ENCODE measurements around the gene ZSWIM7.
A peak's percentile ranks its signal among the peaks of the same experiment; 100 is the strongest.

ZSWIM7 gene

GRCh38 chr17:16019347-16019746 lies 19.8 kb upstream of the ZSWIM7 start:
- Histone ChIP-seq H3K36me3 (replicated peaks; ENCODE audit: insufficient read depth, low read length) (no peaks in the 10 kb centered on the region; the same call in 1 of the 2 replicates), H3K9me3 (replicated peaks; ENCODE audit: insufficient read depth, low read length) (no peaks in the 10 kb centered on the region)

GRCh38 chr17:16013943-16014407 lies 14.5 kb upstream of the ZSWIM7 start:
- no peaks in the 10 kb centered on the region for H3F3A ChIP-seq (ENCODE audit: insufficient read depth, low read length)
- H3K79me2 ChIP-seq (ENCODE audit: low read length) = peaks cover 51% of the 10 kb centered on the region
- H4K20me1 ChIP-seq (ENCODE audit: insufficient read depth, low read length) = 0 out of 2 replicates have a peak, but pooled peaks cover 8% of the 10 kb centered on the region
- H3K9me3 ChIP-seq (replicated peaks; ENCODE audit: insufficient read depth, low read length) = no peaks in the 10 kb centered on the region
- no peak for DNase-seq
- H3K4me3 ChIP-seq (ENCODE audit: low read length) = no peak overlapping the region
- no peak overlapping the region for H2AFZ ChIP-seq (ENCODE audit: low read length)
- H3K9ac ChIP-seq (ENCODE audit: low read length) = no peak overlapping the region
- no peak overlapping the region for H3K27ac ChIP-seq (ENCODE audit: low read length)
- no peak overlapping the region for H3K4me2 ChIP-seq (ENCODE audit: low read depth, low read length)
- no peaks in the 10 kb centered on the region for H3K27me3 ChIP-seq (replicated peaks; ENCODE audit: insufficient read depth, low read length)
- no peaks in the 10 kb centered on the region for H3K4me1 ChIP-seq (ENCODE audit: low read length)
- TF ChIP-seq EZH2 (optimal IDR thresholded peaks at IDR 0.05; ENCODE audit: low read depth, low read length) = no peak
- TF ChIP-seq CTCF (IDR thresholded peaks at IDR 0.05; ENCODE audit: low read length) = peak; percentile 12; the same call in 1 of the 2 replicates
- no peaks in the 10 kb centered on the region for H3K9me2 ChIP-seq (replicated peaks; ENCODE audit: insufficient read depth, low read length)
- peaks cover 4% of the 10 kb centered on the region; the same call in 1 of the 2 replicates for H3K36me3 ChIP-seq (replicated peaks; ENCODE audit: insufficient read depth, low read length)

More at GRCh38 chr17:16019347-16019746, 19.8 kb upstream of the ZSWIM7 start:
- Histone ChIP-seq H3K9me2 (replicated peaks; ENCODE audit: insufficient read depth, low read length) (no peaks in the 10 kb centered on the region), H3K4me2 (ENCODE audit: low read depth, low read length) (no peak overlapping the region), H2AFZ (ENCODE audit: low read length) (no peak overlapping the region), H3K4me3 (ENCODE audit: low read length) (no peak overlapping the region), H3K9ac (ENCODE audit: low read length) (no peak overlapping the region), H3F3A (ENCODE audit: insufficient read depth, low read length) (no peaks in the 10 kb centered on the region), H3K4me1 (ENCODE audit: low read length) (no peaks in the 10 kb centered on the region), H3K27me3 (replicated peaks; ENCODE audit: insufficient read depth, low read length) (no peaks in the 10 kb centered on the region), H3K27ac (ENCODE audit: low read length) (no peak overlapping the region), H3K79me2 (ENCODE audit: low read length) (peaks cover 47% of the 10 kb centered on the region), H4K20me1 (ENCODE audit: insufficient read depth, low read length) (0 out of 2 replicates have a peak, but pooled peaks cover 3% of the 10 kb centered on the region)
- TF ChIP-seq CTCF (IDR thresholded peaks at IDR 0.05; ENCODE audit: low read length) (no peak), EZH2 (optimal IDR thresholded peaks at IDR 0.05; ENCODE audit: low read depth, low read length) (no peak), EZH2phosphoT487 (IDR thresholded peaks at IDR 0.05; ENCODE audit: low read length) (no peak)
- DNase-seq = no peak

- no peaks in the 10 kb centered on the region for H3K27me3 ChIP-seq (replicated peaks; ENCODE audit: insufficient read depth, low read length)
These were observed 7.9 kb upstream of the ZSWIM7 start for GRCh38 chr17:16007439-16007838.

More at GRCh38 chr17:16007439-16007838, 7.9 kb upstream of the ZSWIM7 start:
- no peaks in the 10 kb centered on the region for H4K20me1 ChIP-seq (ENCODE audit: insufficient read depth, low read length)
- H3K36me3 ChIP-seq (replicated peaks; ENCODE audit: insufficient read depth, low read length) = peaks cover 14% of the 10 kb centered on the region
- no peaks in the 10 kb centered on the region for H3F3A ChIP-seq (ENCODE audit: insufficient read depth, low read length)
- H3K4me3 ChIP-seq (ENCODE audit: low read length) = no peak overlapping the region
- DNase-seq = no peak
- H3K4me2 ChIP-seq (ENCODE audit: low read depth, low read length) = no peak overlapping the region
- H2AFZ ChIP-seq (ENCODE audit: low read length) = no peak overlapping the region
- no peaks in the 10 kb centered on the region for H3K9me2 ChIP-seq (replicated peaks; ENCODE audit: insufficient read depth, low read length)
- no peaks in the 10 kb centered on the region for H3K9me3 ChIP-seq (replicated peaks; ENCODE audit: insufficient read depth, low read length)
- no peaks in the 10 kb centered on the region for H3K4me1 ChIP-seq (ENCODE audit: low read length)
- H3K27ac ChIP-seq (ENCODE audit: low read length) = no peak overlapping the region
- no peak for TF ChIP-seq EZH2 (optimal IDR thresholded peaks at IDR 0.05; ENCODE audit: low read depth, low read length)
- no peak for TF ChIP-seq CTCF (IDR thresholded peaks at IDR 0.05; ENCODE audit: low read length)
- no peak for TF ChIP-seq EZH2phosphoT487 (IDR thresholded peaks at IDR 0.05; ENCODE audit: low read length)
- peaks cover 21% of the 10 kb centered on the region for H3K79me2 ChIP-seq (ENCODE audit: low read length)
- no peak overlapping the region for H3K9ac ChIP-seq (ENCODE audit: low read length)

All from MM.1S (cell line).